HG02678 (cell line): ENCODE data around the gene TBC1D21.
"Not testable (repeated sequence)": the region's sequence is repeated elsewhere in the genome, so short reads cannot be mapped to it uniquely, and the experiment has no call there.

ENCODE experiments used
- ATAC-seq: cut with Tn5 transposase; IDR thresholded peaks from one replicate; pipeline ENCODE4 v1.9.1; 2021; ENCODE audit warnings: mild to moderate bottlenecking, moderate library complexity; ENCODE audit not compliant: unreplicated experiment

Gene TBC1D21

DNA sequence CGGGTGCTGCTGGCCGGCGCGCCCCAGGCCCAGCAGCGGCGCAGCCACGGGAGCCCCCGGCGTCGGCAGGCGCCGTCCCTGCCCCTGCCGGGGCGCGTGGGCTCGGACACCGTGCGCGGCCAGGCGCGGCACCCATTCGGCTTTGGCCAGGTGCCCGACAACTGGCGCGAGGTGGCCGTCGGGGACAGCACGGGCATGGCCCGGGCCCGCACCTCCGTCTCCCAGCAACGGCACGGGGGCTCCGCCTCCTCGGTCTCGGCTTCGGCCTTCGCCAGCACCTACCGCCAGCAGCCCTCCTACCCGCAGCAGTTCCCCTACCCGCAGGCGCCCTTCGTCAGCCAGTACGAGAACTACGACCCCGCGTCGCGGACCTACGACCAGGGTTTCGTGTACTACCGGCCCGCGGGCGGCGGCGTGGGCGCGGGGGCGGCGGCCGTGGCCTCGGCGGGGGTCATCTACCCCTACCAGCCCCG lies 53.7 kb downstream of the TBC1D21 start:
- no peak for ATAC-seq

DNA sequence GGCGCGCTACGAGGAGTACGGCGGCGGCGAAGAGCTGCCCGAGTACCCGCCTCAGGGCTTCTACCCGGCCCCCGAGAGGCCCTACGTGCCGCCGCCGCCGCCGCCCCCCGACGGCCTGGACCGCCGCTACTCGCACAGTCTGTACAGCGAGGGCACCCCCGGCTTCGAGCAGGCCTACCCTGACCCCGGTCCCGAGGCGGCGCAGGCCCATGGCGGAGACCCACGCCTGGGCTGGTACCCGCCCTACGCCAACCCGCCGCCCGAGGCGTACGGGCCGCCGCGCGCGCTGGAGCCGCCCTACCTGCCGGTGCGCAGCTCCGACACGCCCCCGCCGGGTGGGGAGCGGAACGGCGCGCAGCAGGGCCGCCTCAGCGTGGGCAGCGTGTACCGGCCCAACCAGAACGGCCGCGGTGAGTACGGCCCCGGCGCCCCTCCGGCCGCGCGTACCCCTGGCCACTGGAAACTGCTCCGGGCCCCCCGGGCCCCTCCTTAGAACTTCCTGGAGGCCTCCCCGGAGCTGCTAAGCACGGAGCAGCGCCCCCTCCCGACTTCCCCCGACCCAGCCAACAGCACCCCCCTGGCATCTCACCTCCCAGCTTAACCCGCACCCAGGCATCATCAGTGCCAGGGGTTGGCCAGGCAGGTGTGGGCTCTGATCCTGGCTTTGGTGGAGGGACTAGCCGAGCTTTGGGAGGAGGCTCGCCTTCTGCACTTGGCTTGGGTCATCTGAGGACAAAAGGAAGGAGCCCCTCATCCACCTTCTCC lies 54.3 kb downstream of the TBC1D21 start:
- ATAC-seq: no peak

- ATAC-seq: no peak
These were observed 54.8 kb downstream of the TBC1D21 start for GRCh38 chr15:73928241-73928579.

- no peak for ATAC-seq
These were observed 55.7 kb downstream of the TBC1D21 start for GRCh38 chr15:73928971-73929627.

- ATAC-seq: no peak
These were observed 57.0 kb downstream of the TBC1D21 start for GRCh38 chr15:73930371-73930770.

DNA sequence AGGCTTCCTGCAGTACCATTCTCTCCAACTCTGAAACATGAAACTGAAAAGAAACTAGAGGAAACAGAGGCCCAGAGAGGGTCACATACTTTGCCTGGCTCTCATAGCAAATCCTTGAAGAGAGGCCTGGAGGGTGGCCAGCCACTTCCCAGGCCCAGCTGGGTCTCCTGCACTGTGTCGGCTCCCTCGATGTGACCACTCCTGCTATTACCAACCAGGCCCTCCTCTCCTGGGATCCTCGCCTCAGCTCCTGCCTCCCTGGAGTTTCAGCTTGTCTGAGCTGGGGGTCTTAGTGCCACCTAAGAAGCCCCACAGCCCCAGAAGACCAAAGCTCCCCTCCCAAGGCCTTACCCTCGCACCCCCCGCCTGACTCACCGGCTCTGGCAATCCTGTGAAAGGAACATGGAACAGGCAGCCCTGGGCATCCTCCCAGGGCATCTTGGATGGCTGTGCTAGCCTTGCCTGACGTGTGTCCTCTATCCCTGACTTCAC lies 57.5 kb downstream of the TBC1D21 start:
- ATAC-seq: no peak

DNA sequence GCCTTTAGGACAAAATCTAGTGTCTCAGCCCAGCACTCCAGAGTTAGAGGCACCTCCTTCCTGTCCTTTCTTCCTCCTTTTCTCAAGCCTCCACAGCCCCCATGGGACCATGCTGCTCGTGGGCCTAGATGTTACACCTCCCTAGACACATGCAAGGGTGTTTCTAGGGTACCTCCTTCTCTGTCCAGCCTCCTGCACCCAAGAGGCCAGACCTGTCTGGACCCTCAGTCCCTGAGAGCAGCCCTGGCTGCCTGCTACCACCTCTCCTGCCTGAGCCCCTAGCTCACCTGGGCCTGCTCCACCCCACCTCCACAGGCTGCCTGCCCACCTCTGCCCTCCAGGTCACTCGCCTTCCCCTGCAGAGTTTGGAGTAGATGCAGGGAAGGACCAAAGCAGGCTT lies 58.1 kb downstream of the TBC1D21 start:
- ATAC-seq: no peak

- ATAC-seq: no peak
These were observed 59.2 kb downstream of the TBC1D21 start for GRCh38 chr15:73932381-73933191.

DNA sequence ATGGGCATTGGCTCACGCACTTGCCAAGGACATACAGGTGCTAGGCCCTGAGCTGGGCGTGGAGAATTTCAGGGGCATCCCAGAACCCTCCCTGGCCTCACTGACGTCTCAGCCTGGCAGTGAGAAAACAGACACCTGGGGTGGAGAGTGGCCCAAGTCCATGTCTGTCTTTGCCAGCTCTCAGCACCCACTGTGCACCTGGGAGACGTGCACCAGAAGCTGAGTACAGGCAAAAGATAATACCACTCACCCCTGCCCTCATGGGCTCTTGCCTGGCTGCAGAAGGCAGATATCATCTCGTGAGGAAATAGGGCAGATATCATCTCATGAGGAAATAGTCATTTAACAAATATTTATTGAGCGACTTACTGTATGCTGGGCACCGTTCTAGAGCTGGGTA lies 60.9 kb downstream of the TBC1D21 start:
- ATAC-seq: no peak

GRCh38 chr15:73935547-73935946 lies 62.2 kb downstream of the TBC1D21 start:
- ATAC-seq: no peak

- ATAC-seq: no peak
These were observed 62.8 kb downstream of the TBC1D21 start for GRCh38 chr15:73936181-73936580.

DNA sequence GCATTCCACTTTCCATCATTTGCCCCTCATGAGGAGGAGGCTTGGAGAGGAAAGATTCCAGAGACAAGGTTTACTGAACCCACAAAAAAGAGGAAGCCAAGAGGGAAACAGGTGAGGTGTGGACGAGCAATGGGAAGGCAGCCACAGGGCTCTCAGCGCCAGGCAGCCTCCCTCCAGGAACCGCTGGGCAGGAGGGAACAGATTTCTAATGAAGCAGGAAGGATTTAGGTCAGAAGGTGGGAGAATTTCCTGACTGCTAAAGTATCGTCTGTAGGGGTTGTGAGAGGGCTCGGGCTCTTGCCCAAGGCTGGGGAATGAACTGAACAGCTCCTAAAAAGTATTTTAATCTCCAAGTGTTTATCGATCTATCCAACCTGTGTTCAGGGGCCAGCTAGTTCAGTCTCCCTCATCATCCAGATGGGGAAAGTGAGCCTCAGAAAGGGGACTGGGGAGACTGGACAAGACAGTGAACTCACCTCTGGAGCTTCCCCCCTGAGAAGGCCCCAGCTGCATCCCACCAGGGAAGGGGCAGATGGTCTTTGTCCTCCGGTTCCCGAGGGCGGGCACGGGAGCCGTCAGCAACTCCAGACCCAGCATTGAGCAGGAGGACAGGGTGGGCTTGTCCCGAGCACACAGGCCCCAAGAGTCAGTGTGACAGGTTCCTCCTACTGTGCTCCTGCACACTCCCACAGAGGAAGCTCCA lies 63.4 kb downstream of the TBC1D21 start:
- no peak for ATAC-seq

GRCh38 chr15:73937296-73937695 lies 63.9 kb downstream of the TBC1D21 start:
- no peak for ATAC-seq

- no peak for ATAC-seq
These were observed 64.4 kb downstream of the TBC1D21 start for GRCh38 chr15:73937726-73938125.

DNA sequence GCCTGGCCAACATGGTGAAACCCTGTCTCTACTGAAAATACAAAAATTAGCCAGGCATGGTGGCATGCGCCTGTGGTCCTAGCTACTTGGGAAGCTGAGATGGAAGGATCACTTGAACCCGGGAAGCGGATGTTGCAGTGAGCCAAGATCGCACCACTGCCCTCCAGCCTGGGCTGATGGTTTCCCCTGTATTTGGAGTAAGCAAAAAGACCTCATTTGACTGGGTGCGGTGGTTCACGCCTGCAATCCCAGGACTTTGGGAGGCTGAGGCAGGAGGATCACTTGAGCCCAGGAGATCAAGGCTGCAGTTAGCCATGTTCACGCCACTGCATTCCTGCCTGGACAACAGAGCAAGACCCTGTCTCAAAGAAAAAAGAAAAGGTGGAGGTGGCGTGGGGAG lies 65.2 kb downstream of the TBC1D21 start:
- not testable (repeated sequence) for ATAC-seq
